KMS-11 (cell line): ENCODE measurements around the gene ALG14.
A peak's percentile ranks its signal among the peaks of the same experiment; 100 is the strongest.

ENCODE experiments used
- H2AFZ ChIP-seq: fragments of 200-600 bp; sonication (generic); 2 replicates; pipeline ENCODE4 v1.6.1; 2016; ENCODE audit warnings: antibody characterized with exemption, mixed run types, low read depth
- H3K27ac ChIP-seq: fragments of 200-600 bp; sonication (generic); 2 replicates; pipeline ENCODE4 v1.6.1; 2016; ENCODE audit warnings: mild to moderate bottlenecking, mixed run types
- H3K27me3 ChIP-seq: fragments of 200-600 bp; sonication (generic); 2 replicates; pipeline ENCODE4 v1.6.1; 2017; ENCODE audit warnings: mild to moderate bottlenecking, low read depth, mixed run types, moderate library complexity; ENCODE audit not compliant: insufficient read depth
- H3K36me3 ChIP-seq: fragments of 200-600 bp; sonication (generic); 2 replicates; pipeline ENCODE4 v1.6.1; 2017; ENCODE audit warnings: mild to moderate bottlenecking, mixed run types; ENCODE audit not compliant: insufficient read depth
- H3K4me1 ChIP-seq: fragments of 200-600 bp; sonication (generic); 2 replicates; pipeline ENCODE4 v1.6.1; 2016; ENCODE audit warnings: mild to moderate bottlenecking, low read depth, mixed run types; ENCODE audit not compliant: poor library complexity, severe bottlenecking
- H3K4me2 ChIP-seq: fragments of 200-600 bp; sonication (generic); 2 replicates; pipeline ENCODE4 v1.7.0; 2016; ENCODE audit warnings: mild to moderate bottlenecking, mixed run types
- H3K4me3 ChIP-seq: fragments of 200-600 bp; sonication (generic); IDR thresholded peaks from 2 replicates; pipeline ENCODE4 v1.6.1; 2017; ENCODE audit warnings: low read depth, low read length, mixed read lengths; ENCODE audit not compliant: insufficient read depth
- H3K79me2 ChIP-seq: fragments of 200-600 bp; sonication (generic); 2 replicates; pipeline ENCODE4 v1.6.1; 2016; ENCODE audit warnings: low read depth, mixed run types; ENCODE audit not compliant: insufficient read depth
- H3K9ac ChIP-seq: fragments of 200-600 bp; sonication (generic); 2 replicates; pipeline ENCODE4 v1.6.1; 2016; ENCODE audit warnings: mild to moderate bottlenecking, mixed run types
- H4K20me1 ChIP-seq: fragments of 200-600 bp; sonication (generic); 2 replicates; pipeline ENCODE4 v1.6.1; 2016; ENCODE audit warnings: mild to moderate bottlenecking, mixed run types; ENCODE audit not compliant: insufficient read depth
- TF ChIP-seq, protein P1 (sequence below): fragments of 200-600 bp; sonication (generic); conservative IDR thresholded peaks from 2 replicates; pipeline ENCODE4 v1.6.1; 2017; ENCODE audit warnings: low read depth, mild to moderate bottlenecking, antibody characterized with exemption, low read length, moderate library complexity, mixed read lengths

Gene ALG14

DNA sequence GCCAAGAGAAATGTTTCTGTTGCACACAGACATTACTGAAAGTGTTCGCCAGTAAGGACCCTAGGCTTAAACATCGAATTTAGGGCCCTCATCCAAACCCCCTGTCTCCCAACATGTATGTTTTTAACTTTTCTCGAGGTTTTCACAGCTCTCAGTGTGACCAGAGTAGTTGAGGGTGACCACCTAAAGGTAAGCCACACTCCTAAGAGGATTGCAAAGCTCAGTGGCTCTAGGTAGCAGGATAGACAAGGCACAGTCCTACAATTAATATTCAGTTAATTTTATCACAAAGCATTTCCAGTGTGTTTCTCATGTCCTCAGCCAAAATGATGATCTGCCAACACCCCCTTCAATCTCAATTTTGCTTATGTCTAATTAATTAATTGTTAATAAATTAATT, 695 bp upstream of the ALG14 start:
- H3K27ac ChIP-seq, result peak overlapping the region; percentile 27; the same call in 1 of the 2 replicates
- H3K27me3 ChIP-seq, result no peaks in the 10 kb centered on the region
- no peak overlapping the region for H3K4me3 ChIP-seq
- H3K4me1 ChIP-seq, result no peaks in the 10 kb centered on the region
- no peaks in the 10 kb centered on the region for H4K20me1 ChIP-seq
- no peaks in the 10 kb centered on the region for H3K79me2 ChIP-seq
- H3K4me2 ChIP-seq, result peak overlapping the region; percentile 59
- TF ChIP-seq, protein P1, sequence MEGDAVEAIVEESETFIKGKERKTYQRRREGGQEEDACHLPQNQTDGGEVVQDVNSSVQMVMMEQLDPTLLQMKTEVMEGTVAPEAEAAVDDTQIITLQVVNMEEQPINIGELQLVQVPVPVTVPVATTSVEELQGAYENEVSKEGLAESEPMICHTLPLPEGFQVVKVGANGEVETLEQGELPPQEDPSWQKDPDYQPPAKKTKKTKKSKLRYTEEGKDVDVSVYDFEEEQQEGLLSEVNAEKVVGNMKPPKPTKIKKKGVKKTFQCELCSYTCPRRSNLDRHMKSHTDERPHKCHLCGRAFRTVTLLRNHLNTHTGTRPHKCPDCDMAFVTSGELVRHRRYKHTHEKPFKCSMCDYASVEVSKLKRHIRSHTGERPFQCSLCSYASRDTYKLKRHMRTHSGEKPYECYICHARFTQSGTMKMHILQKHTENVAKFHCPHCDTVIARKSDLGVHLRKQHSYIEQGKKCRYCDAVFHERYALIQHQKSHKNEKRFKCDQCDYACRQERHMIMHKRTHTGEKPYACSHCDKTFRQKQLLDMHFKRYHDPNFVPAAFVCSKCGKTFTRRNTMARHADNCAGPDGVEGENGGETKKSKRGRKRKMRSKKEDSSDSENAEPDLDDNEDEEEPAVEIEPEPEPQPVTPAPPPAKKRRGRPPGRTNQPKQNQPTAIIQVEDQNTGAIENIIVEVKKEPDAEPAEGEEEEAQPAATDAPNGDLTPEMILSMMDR, result no peak
- peak overlapping the region; percentile 71 for H2AFZ ChIP-seq
- H3K36me3 ChIP-seq, result no peaks in the 10 kb centered on the region
- peak overlapping the region; percentile 13; the same call in 1 of the 2 replicates for H3K9ac ChIP-seq

DNA sequence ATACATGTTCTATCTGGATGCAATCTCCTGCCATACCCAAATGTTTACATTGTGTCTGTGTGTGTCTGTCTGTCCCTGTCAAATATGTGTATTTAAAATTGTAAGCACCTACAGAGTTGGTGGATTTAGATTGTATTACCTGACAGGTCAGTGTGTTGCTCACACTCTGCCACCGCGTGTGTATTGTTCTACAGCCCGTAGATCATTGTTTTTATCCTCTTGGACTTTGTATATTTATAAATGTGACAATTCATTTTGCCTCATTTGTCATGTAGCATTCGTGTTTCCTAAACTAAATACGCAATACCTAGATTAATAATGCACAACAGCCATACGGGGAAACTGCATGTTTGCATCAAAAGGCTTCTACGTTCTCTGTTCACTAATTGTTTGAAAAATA, 634 bp downstream of the ALG14 start:
- Histone ChIP-seq H3K4me1 (peaks cover 5% of the 10 kb centered on the region), H2AFZ (peak overlapping the region; percentile 71), H3K79me2 (no peaks in the 10 kb centered on the region), H3K27me3 (no peaks in the 10 kb centered on the region), H3K4me3 (no peak overlapping the region), H3K9ac (peak overlapping the region; percentile 41; the same call in 1 of the 2 replicates), H3K4me2 (peak overlapping the region; percentile 74), H3K36me3 (no peaks in the 10 kb centered on the region), H4K20me1 (no peaks in the 10 kb centered on the region), H3K27ac (peak overlapping the region; percentile 15; the same call in 1 of the 2 replicates)
- TF ChIP-seq, protein P1, result no peak

DNA sequence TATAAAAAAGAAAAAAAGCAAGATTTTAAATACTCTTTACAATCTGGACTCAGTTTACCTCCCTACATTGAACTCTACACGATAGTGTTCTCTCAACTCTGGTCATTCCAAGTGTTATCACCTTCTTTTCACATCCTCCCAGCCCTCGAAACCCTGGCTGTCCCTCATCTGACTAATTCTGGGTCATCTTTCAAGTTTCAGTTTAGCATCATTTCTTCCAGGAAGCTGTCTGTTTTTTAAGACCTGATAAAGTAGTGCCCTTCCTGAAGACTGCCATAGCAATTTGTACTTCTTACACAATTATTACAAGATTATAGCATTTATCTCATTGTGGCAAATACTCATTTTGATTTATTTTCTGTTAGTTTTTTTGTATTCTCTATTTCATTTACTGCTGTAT, 1.2 kb downstream of the ALG14 start:
- peaks cover 11% of the 10 kb centered on the region for H3K4me1 ChIP-seq
- no peak overlapping the region for H3K4me3 ChIP-seq
- H4K20me1 ChIP-seq, result no peaks in the 10 kb centered on the region
- peak overlapping the region; percentile 71; the same call in 1 of the 2 replicates for H2AFZ ChIP-seq
- H3K27me3 ChIP-seq, result no peaks in the 10 kb centered on the region
- H3K36me3 ChIP-seq, result no peaks in the 10 kb centered on the region
- H3K79me2 ChIP-seq, result no peaks in the 10 kb centered on the region
- no peak overlapping the region for H3K27ac ChIP-seq
- H3K9ac ChIP-seq, result no peak overlapping the region
- peak overlapping the region; percentile 74; the same call in 1 of the 2 replicates for H3K4me2 ChIP-seq
- TF ChIP-seq, protein P1, result no peak

DNA sequence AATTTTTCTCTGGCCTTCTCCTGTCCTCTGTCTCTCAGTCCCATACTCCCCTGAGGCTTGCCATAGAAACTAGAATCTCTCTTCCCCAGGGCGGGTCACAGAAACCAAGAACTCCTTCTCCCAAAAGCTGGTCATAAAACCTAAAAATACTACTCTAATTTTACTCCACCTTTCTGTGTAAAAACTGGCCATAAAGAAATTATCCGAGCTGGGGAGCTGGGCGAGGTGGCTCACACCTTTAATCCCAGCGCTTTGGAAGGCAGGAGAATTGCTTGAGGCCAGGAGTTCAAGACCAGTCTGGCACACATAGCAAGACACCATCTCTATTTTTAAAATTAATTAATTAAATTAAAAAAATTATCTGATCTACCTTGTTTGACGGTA, 3.0 kb downstream of the ALG14 start:
- TF ChIP-seq, protein P1, result no peak
- Histone ChIP-seq H3K4me3 (no peak overlapping the region), H4K20me1 (no peaks in the 10 kb centered on the region), H3K36me3 (no peaks in the 10 kb centered on the region), H3K4me2 (no peak overlapping the region), H3K79me2 (no peaks in the 10 kb centered on the region), H3K27me3 (no peaks in the 10 kb centered on the region), H3K27ac (no peak overlapping the region), H3K9ac (no peak overlapping the region), H3K4me1 (peaks cover 12% of the 10 kb centered on the region), H2AFZ (no peak overlapping the region)
